Measurements from ENCODE around the gene CACNA1A. TPM values are rescaled to one million over a fixed set of nuclear protein-coding genes. Genes with fewer than 3 reads are reported as not detected.
"Not testable (repeated sequence)": the region's sequence is repeated elsewhere in the genome, so short reads cannot be mapped to it uniquely, and the experiment has no call there.

Gene CACNA1A
- total RNA-seq, 1 experiment from 2014 or later: not detected

DNA sequence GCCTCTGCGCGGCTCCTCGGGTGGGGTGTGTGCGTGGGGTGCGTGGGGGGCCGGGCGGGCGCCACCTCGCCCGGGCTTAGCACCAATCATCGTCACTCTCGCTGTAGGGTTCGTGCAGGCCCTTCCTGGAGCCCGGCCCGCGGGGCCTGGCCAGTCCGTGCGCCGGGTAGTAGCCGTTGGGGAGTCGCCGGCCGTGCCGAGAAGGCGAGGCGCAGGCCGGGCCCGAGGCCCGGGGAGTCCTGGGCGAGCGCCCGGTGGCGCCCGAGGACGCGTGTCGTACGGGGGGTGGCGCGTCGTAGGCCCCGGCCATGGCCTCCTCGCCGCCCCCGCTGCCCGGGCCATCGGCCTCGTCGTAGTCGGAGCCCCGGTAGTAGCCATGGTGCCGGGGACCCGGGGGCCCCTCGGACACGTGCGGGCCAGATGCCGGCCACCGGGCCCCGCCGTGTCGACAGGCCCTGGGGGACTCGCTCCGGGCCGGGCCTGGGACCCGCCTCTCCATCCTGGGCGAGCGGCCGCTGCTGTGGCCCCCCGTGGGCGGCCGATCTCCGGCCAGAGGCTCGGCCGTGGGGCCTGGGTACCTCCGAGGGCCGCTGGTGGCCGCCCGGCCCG, 298.9 kb downstream of the CACNA1A start:
- no peak for DNase-seq (ENCODE audit: low read depth)
- in situ Hi-C loops (cut with HindIII; ENCODE audit: low pct_unique_long_range_greater_than_20kb, low sequenced_read_pairs): no loop called here

DNA sequence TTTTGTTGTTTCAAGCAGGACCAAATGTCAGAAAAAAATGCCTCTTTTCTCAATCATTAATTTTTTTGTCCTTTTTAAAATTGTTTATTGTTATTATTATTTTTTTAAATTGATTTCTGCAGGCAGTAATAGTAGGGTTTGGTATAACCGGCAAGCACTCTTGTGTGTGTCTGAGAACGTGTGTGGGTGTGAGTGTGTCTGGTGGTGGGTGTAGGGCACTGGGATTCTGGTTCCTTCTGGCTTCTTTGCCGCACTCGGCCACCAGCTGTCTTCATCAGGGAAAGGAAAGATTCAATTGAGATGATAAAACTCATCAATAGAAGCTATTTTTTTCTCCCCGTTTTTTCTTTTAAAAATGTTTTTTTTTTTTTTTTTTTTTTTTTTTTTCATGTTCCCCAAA, 299.7 kb downstream of the CACNA1A start:
- in situ Hi-C loops (cut with HindIII; ENCODE audit: low pct_unique_long_range_greater_than_20kb, low sequenced_read_pairs): no loop called here
- no peak for DNase-seq (ENCODE audit: low read depth)

DNA sequence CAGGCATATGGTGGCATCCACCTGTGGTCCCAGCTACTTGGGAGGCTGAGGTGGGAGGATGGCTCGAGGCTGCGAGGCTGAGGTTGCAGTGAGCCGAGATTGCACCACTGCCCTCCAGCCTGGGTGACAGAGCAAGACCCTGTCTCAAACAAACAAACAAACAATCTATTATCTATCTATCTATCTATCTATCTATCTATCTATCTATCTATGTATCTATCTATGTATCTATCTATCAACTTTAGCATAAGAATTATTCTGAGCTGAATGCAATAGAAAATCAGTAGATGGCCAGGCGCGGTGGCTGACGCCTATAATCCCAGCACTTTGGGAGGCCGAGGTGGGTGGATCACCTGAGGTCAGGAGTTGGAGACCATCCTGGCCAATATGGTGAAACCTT, 304.2 kb downstream of the CACNA1A start:
- in situ Hi-C loops (cut with HindIII; ENCODE audit: low pct_unique_long_range_greater_than_20kb, low sequenced_read_pairs): not testable (repeated sequence)

DNA sequence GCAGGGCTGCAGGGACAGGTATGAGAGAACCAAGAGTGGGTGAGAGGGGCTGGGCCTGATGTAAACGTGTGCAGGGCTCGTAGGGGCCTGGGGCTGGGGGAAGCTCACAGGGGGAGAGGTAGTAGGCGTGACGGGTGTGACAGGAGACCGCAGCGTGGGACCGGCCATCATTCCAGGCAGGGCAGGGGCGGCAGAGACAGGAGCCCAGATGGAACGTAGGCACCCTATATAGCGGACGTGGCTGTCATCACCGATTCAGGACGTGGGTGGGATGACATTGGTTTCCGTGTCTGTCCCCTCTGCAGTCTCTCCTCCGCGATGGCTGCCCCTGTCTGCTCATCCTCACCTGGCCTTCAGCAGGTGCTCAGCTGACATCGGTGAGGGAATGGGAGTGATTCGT, 307.6 kb downstream of the CACNA1A start:
- DNase-seq (ENCODE audit: low read depth): no peak
- in situ Hi-C loops (cut with HindIII; ENCODE audit: low pct_unique_long_range_greater_than_20kb, low sequenced_read_pairs): no loop called here

More for the DNA sequence above, 304.2 kb downstream of the CACNA1A start:
- DNase-seq (ENCODE audit: low read depth): not testable (repeated sequence)

DNA sequence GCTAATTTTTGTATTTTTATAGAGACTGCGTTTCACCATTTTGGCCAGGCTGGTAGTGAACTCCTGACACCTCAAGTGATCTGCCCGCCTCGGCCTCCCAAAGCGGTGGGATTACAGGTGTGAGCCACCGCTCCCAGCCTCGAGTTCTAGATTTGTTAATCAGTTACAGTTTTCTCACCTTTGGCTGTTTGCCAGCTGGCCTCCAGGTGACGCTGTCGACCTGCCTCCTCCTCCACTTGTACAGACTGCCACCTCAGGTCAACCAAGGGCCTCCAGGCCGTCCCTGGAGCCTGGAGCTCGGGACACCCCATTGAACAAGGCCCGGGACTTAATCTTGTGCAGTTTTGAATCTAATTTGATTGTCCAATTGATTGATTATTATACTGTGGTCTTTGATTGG, 310.6 kb downstream of the CACNA1A start:
- DNase-seq (ENCODE audit: low read depth): no peak
- in situ Hi-C loops (cut with HindIII; ENCODE audit: low pct_unique_long_range_greater_than_20kb, low sequenced_read_pairs): no loop called here

- no peak for DNase-seq (ENCODE audit: low read depth)
- in situ Hi-C loops (cut with HindIII; ENCODE audit: low pct_unique_long_range_greater_than_20kb, low sequenced_read_pairs): no loop called here
Measured at GRCh38 chr19:13190781-13191540, 315.3 kb downstream of the CACNA1A start.

- in situ Hi-C loops (cut with HindIII; ENCODE audit: low pct_unique_long_range_greater_than_20kb, low sequenced_read_pairs): no loop called here
- DNase-seq (ENCODE audit: low read depth): no peak
Measured at GRCh38 chr19:13189600-13189999, 316.7 kb downstream of the CACNA1A start.

- no peak for DNase-seq (ENCODE audit: low read depth)
- in situ Hi-C loops (cut with HindIII; ENCODE audit: low pct_unique_long_range_greater_than_20kb, low sequenced_read_pairs): no loop called here
Measured at GRCh38 chr19:13187419-13187818, 318.9 kb downstream of the CACNA1A start.

DNA sequence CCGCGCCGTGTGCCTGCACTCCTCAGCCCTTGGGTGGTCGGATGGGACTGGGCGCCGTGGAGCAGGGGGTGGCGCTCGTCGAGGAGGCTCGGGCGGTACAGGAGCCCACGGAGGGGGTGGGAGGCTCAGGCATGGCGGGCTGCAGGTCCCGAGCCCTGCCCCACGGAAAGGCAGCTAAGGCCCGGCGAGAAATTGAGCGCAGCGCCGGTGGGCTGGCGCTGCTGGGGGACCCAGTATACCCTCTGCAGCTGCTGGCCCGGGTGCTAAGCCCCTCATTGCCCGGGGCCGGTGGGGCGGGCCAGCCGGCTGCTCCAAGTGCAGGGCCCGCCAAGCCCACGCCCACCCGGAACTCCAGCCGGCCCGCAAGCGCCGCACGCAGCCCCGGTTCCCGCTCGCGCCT, 319.6 kb downstream of the CACNA1A start:
- in situ Hi-C loops (cut with HindIII; ENCODE audit: low pct_unique_long_range_greater_than_20kb, low sequenced_read_pairs); DNase-seq (ENCODE audit: low read depth): not testable (repeated sequence)

- DNase-seq (ENCODE audit: low read depth); in situ Hi-C loops (cut with HindIII; ENCODE audit: low pct_unique_long_range_greater_than_20kb, low sequenced_read_pairs): not testable (repeated sequence)
Measured at GRCh38 chr19:13185763-13186657, 320.3 kb downstream of the CACNA1A start.

DNA sequence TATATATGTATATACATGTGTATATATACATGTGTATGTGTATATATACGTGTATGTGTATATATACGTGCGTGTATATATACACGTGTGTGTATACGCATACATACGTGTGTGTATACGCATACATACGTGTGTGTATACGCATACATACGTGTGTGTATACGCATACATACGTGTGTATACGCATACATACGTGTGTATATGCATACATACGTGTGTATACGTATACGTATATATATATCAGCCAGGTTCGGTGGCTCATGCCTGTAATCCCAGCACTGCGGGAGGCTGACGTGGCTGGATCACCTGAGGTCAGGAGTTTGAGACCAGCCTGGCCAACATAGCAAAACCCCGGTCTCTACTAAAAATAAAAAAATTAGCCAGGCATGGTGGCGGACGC, 321.4 kb downstream of the CACNA1A start:
- in situ Hi-C loops (cut with HindIII; ENCODE audit: low pct_unique_long_range_greater_than_20kb, low sequenced_read_pairs); DNase-seq (ENCODE audit: low read depth): not testable (repeated sequence)

GRCh38 chr19:13181747-13182388, 324.4 kb downstream of the CACNA1A start:
- DNase-seq (ENCODE audit: low read depth): no peak
- in situ Hi-C loops (cut with HindIII; ENCODE audit: low pct_unique_long_range_greater_than_20kb, low sequenced_read_pairs): no loop called here

DNA sequence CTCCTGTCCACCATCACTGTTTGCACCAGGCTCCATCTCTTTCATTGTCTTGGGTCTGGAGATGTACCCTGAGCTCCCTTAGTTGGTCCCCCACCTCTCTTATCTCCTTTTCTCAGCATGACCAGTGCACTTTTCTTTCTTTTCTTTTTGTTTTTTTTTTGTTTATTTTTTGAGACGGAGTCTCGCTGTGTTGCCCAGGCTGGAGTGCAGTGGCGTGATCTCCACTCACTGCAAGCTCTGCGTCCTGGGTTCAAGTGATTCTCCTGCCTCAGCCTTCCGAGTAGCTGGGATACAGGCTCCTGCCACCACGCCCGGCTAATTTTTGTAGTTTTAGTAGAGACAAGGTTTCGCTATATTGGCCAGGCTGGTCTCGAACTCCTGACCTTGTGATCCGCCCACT, 328.0 kb downstream of the CACNA1A start:
- in situ Hi-C loops (cut with HindIII; ENCODE audit: low pct_unique_long_range_greater_than_20kb, low sequenced_read_pairs); DNase-seq (ENCODE audit: low read depth): not testable (repeated sequence)

DNA sequence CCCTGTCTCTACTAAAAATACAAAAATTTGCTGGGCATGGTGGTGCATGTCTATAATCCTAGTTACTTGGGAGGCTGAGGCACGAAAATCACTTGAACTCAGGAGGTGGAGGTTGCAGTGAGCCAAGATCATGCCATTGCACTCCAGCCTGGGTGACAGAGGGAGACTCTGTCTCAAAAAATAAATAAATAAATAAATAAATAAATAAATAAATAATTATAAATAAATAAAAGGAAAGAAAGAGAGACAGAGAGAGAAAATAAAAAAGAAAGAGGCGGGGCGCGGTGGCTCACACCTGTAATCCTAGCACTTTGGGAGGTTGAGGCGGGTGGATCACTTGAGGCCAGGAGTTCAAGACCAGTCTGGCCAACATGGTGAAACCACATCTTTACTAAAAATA, 328.7 kb downstream of the CACNA1A start:
- DNase-seq (ENCODE audit: low read depth); in situ Hi-C loops (cut with HindIII; ENCODE audit: low pct_unique_long_range_greater_than_20kb, low sequenced_read_pairs): not testable (repeated sequence)

DNA sequence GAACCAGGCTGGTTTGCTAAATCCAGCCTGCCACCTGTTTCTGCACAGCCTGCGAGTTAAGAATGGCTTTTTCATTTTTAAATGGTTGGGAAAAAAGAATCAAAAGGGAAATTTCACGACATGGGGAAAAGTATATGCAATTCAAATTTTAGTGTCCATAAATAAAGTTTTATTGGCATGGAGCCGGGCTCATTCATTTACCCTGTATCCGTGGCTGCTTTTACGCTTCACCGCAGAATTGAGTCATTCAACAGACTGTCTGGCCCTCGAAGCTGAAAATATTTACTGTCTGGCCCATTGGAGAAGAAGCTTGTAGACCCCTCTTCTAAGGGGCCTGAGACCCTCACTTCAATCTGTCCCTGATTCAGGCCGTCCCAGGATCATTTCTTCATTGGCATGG, 329.9 kb downstream of the CACNA1A start:
- DNase-seq (ENCODE audit: low read depth): peak; percentile 56

DNA sequence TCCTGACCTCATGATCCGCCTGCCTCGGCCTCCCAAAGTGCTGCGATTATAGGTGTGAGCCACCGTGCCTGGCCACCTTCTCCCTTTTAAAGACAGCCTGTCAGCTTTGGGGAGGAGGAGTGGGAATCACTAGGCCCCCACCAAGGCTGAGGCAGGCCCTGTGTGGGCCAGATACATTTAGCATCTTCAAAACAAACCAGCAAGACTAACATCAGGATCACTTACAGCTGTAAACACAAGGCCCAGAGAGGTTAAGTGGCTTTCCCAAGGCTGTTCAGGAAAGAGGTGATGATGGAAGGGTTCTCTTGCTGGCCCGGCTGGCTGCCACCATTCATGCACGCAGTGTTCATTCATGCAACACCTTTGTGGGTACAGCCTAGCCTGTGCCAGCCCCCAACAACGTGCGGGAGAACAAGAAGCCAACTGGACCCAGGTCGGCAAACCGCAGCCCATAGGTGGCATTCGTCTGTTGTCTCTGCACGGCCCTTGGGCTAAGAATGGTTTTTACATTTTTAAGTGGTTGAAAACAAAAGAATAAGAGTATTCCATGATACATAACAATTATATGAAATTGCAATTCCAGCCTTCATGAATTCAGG, 333.0 kb downstream of the CACNA1A start:
- in situ Hi-C loops (cut with HindIII; ENCODE audit: low pct_unique_long_range_greater_than_20kb, low sequenced_read_pairs): no loop called here
- DNase-seq (ENCODE audit: low read depth): peak; percentile 54

More for the DNA sequence above, 329.9 kb downstream of the CACNA1A start:
- in situ Hi-C loops (cut with HindIII; ENCODE audit: low pct_unique_long_range_greater_than_20kb, low sequenced_read_pairs): no loop called here

GRCh38 chr19:13172346-13173138, 333.7 kb downstream of the CACNA1A start:
- DNase-seq (ENCODE audit: low read depth): peak; percentile 97
- in situ Hi-C loops (cut with HindIII; ENCODE audit: low pct_unique_long_range_greater_than_20kb, low sequenced_read_pairs): no loop called here
